ENCODE measurements around the gene PELI2. TPM values are rescaled to one million over a fixed set of nuclear protein-coding genes. Genes with fewer than 3 reads are reported as not detected.

Gene PELI2
- total and polyA plus RNA-seq, 2 donors from 2014 or later: 5.2 to 27.6 TPM

DNA sequence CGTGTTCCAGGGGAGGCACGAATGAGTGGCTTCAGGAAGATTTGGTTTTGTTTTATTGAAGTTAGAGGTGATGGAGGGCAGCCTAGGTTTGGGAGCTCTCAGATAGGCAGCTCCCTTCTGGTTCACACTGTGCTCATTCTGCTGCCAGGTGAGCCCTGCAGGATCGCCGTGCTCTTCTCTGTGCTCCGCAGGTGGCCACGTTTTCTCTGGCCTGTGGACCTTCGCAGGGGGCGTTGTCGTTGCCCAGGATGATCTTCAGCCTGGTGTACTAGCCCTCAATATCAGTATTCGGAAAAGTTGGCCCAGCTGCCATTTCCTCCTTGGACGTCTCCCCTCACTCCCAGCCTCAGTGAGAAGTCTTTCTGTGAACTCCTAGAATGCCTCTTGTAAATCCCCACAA, 69.5 kb downstream of the PELI2 start:
- no peak for FAIRE-seq
- TF ChIP-seq, protein P1, sequence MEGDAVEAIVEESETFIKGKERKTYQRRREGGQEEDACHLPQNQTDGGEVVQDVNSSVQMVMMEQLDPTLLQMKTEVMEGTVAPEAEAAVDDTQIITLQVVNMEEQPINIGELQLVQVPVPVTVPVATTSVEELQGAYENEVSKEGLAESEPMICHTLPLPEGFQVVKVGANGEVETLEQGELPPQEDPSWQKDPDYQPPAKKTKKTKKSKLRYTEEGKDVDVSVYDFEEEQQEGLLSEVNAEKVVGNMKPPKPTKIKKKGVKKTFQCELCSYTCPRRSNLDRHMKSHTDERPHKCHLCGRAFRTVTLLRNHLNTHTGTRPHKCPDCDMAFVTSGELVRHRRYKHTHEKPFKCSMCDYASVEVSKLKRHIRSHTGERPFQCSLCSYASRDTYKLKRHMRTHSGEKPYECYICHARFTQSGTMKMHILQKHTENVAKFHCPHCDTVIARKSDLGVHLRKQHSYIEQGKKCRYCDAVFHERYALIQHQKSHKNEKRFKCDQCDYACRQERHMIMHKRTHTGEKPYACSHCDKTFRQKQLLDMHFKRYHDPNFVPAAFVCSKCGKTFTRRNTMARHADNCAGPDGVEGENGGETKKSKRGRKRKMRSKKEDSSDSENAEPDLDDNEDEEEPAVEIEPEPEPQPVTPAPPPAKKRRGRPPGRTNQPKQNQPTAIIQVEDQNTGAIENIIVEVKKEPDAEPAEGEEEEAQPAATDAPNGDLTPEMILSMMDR (IDR thresholded peaks at IDR 0.05; ENCODE audit: borderline replicate concordance, extremely low read depth, insufficient read depth): no peak
- Histone ChIP-seq H3K9me3 (ENCODE audit: control insufficient read depth in 2 of 3, insufficient read depth in 1 of 3, low read length in 3 of 3) (no peaks in the 10 kb centered on the region), H3K27ac (ENCODE audit: low read depth in 2 of 2, low read length in 2 of 2) (no peak overlapping the region), H3K9ac (ENCODE audit: low read length in 3 of 3) (no peak overlapping the region), H3K4me3 (ENCODE audit: low read length in 3 of 3) (no peak overlapping the region), H3K27me3 (ENCODE audit: control insufficient read depth, insufficient read depth, low read length) (no peaks in the 10 kb centered on the region), H3K36me3 (ENCODE audit: control insufficient read depth in 2 of 3, insufficient read depth in 3 of 3, low read length in 3 of 3) (no peaks in the 10 kb centered on the region), H3K4me1 (ENCODE audit: control insufficient read depth in 2 of 3, insufficient read depth in 2 of 3, low read depth in 1 of 3, low read length in 3 of 3) (no peaks in the 10 kb centered on the region)
- no peak for DNase-seq
- intact Hi-C loops (cut with DNase I): no loop called here

DNA sequence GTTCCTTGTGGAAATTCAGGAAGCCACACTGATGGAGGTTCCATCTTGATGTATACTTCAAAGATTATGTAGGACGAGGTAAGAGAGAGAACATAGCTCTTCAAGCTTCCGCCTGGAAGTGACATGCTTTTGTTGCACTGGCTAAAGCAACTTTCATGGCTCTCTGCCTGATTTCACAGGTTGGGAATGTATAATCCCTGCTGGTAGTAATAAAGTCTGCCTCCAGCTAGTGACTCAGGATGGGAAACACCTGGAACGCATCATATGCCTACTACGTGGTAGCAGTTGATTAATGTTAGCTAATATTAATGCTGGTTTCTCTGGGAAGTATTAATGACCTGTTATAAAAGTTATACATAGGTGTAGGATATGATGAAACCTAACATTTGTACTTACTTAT, 71.1 kb downstream of the PELI2 start:
- H3K27me3 ChIP-seq (ENCODE audit: control insufficient read depth, insufficient read depth, low read length): no peaks in the 10 kb centered on the region
- intact Hi-C loops (cut with DNase I): no loop called here
- no peaks in the 10 kb centered on the region for H3K9me3 ChIP-seq (ENCODE audit: control insufficient read depth in 2 of 3, insufficient read depth in 1 of 3, low read length in 3 of 3)
- TF ChIP-seq, protein P1 (IDR thresholded peaks at IDR 0.05; ENCODE audit: borderline replicate concordance, extremely low read depth, insufficient read depth): no peak
- no peak overlapping the region for H3K27ac ChIP-seq (ENCODE audit: low read depth in 2 of 2, low read length in 2 of 2)
- FAIRE-seq (no peak), DNase-seq (peak in 3 of 5 donors; percentile 36 to 72 (median 50))
- H3K36me3 ChIP-seq (ENCODE audit: control insufficient read depth in 2 of 3, insufficient read depth in 3 of 3, low read length in 3 of 3): no peaks in the 10 kb centered on the region
- no peaks in the 10 kb centered on the region for H3K4me1 ChIP-seq (ENCODE audit: control insufficient read depth in 2 of 3, insufficient read depth in 2 of 3, low read depth in 1 of 3, low read length in 3 of 3)
- no peak overlapping the region for H3K9ac ChIP-seq (ENCODE audit: low read length in 3 of 3)
- no peak overlapping the region for H3K4me3 ChIP-seq (ENCODE audit: low read length in 3 of 3)

DNA sequence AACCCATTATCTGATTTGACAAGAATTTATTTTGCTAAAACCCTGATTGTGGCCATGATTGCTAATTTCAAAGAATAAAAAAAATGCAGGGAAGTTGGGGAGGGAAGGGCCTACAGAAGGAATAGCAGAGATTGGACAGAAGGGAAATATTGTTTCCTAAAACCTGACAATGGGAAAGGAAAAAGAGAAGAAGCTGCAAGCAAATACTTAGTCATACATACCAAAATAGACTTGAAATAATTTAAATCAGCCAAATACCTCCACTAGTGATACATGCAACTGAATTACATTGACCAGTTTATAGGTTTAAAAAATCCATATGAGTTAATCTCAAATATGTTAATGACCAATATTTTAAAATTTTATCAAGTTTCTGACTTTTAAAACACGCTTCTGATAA, 75.1 kb downstream of the PELI2 start:
- no peaks in the 10 kb centered on the region for H3K9me3 ChIP-seq (ENCODE audit: control insufficient read depth in 2 of 3, insufficient read depth in 1 of 3, low read length in 3 of 3)
- no peaks in the 10 kb centered on the region for H3K27me3 ChIP-seq (ENCODE audit: control insufficient read depth, insufficient read depth, low read length)
- H3K9ac ChIP-seq (ENCODE audit: low read length in 3 of 3): no peak overlapping the region
- no peak overlapping the region for H3K27ac ChIP-seq (ENCODE audit: low read depth in 2 of 2, low read length in 2 of 2)
- peaks cover 0 to 13% (median 2%) of the 10 kb centered on the region in 3 donors for H3K4me1 ChIP-seq (ENCODE audit: control insufficient read depth in 2 of 3, insufficient read depth in 2 of 3, low read depth in 1 of 3, low read length in 3 of 3)
- intact Hi-C loops (cut with DNase I): no loop called here
- TF ChIP-seq, protein P1 (IDR thresholded peaks at IDR 0.05; ENCODE audit: borderline replicate concordance, extremely low read depth, insufficient read depth): no peak
- DNase-seq: no peak
- no peak for FAIRE-seq
- H3K36me3 ChIP-seq (ENCODE audit: control insufficient read depth in 2 of 3, insufficient read depth in 3 of 3, low read length in 3 of 3): no peaks in the 10 kb centered on the region
- no peak overlapping the region for H3K4me3 ChIP-seq (ENCODE audit: low read length in 3 of 3)

DNA sequence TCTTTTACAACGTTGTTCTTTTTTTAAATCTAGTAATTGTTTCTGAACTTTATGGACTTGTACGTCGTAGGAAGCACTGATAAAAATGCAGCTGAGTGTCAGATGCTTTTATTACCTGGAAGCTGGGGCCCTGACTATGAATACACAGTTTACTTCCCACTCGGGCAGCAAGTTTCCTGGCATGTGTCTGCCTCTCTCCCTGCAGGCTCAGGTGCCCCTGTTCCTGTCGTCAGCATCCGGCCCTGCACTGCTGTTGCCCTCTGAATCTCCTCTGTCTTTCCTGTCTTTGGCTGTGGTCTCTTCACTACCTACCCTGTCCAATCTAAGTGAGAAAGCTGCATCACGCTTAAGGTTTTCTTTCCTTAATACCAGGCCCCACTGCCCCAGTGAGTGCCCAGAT, 75.8 kb downstream of the PELI2 start:
- intact Hi-C loops (cut with DNase I): no loop called here
- H3K27me3 ChIP-seq (ENCODE audit: control insufficient read depth, insufficient read depth, low read length): no peaks in the 10 kb centered on the region
- H3K4me3 ChIP-seq (ENCODE audit: low read length in 3 of 3): no peak overlapping the region
- no peak overlapping the region for H3K9ac ChIP-seq (ENCODE audit: low read length in 3 of 3)
- TF ChIP-seq, protein P1 (IDR thresholded peaks at IDR 0.05; ENCODE audit: borderline replicate concordance, extremely low read depth, insufficient read depth): no peak
- no peaks in the 10 kb centered on the region for H3K9me3 ChIP-seq (ENCODE audit: control insufficient read depth in 2 of 3, insufficient read depth in 1 of 3, low read length in 3 of 3)
- FAIRE-seq (no peak), DNase-seq (no peak)
- H3K36me3 ChIP-seq (ENCODE audit: control insufficient read depth in 2 of 3, insufficient read depth in 3 of 3, low read length in 3 of 3): no peaks in the 10 kb centered on the region
- peaks cover 0 to 13% (median 3%) of the 10 kb centered on the region in 3 donors for H3K4me1 ChIP-seq (ENCODE audit: control insufficient read depth in 2 of 3, insufficient read depth in 2 of 3, low read depth in 1 of 3, low read length in 3 of 3)
- H3K27ac ChIP-seq (ENCODE audit: low read depth in 2 of 2, low read length in 2 of 2): no peak overlapping the region

Measured in kidney (tissue), 14 donors.